Right lobe of liver (tissue), 4 donors: ENCODE measurements around the gene PCSK6.

Experiments used
- CTCF ChIP-seq, 4 donors: fragments of 200-600 bp in 3 of 4; fragments of 450-650 bp in 1 of 4; IDR thresholded peaks; one replicate each; pipeline versions ENCODE4 v1.5.1 to v1.8.0; 2016 to 2022; ENCODE audit warnings: antibody characterized with exemption in 4 of 4, mild to moderate bottlenecking in 2 of 4
- POLR2A ChIP-seq: fragments of 450-650 bp; IDR thresholded peaks from one replicate; pipeline ENCODE4 v1.6.1; 2017; ENCODE audit warnings: antibody characterized with exemption, mild to moderate bottlenecking
- donor health status: DM: no; HTN: no; CAD: no.
- donor health status: DM: no; HTN: no; CAD: no.
- donor health status: DM: no; HTN: yes; CAD: no.

GRCh38 chr15:101510212-101511197 lies 21.0 kb upstream of the PCSK6 start:
- no peak for TF ChIP-seq CTCF (IDR thresholded peaks at IDR 0.05)
- TF ChIP-seq POLR2A: no peak
